Measurements from ENCODE around the gene SLC25A29.

DNA sequence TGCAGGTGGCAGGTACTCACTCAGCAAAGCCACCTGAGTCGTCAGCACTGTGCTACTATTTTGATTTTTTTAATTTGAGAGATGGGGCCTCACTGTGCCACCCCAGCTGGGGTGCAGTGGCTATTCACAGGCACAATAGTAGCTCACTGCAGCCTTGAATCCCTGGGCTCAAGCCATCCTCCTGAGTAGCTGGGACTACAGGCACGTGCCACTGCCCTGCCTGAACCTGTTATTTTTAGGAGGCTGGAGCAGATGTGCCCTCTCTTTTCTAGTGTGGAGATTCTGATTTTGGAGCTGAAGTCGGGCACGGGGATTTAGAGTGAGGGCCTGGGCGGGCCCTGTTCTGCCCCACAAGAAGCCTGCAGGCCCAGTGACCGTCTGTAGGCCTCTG is 34.2 kb upstream of the SLC25A29 start:
- TF ChIP-seq, protein P1, sequence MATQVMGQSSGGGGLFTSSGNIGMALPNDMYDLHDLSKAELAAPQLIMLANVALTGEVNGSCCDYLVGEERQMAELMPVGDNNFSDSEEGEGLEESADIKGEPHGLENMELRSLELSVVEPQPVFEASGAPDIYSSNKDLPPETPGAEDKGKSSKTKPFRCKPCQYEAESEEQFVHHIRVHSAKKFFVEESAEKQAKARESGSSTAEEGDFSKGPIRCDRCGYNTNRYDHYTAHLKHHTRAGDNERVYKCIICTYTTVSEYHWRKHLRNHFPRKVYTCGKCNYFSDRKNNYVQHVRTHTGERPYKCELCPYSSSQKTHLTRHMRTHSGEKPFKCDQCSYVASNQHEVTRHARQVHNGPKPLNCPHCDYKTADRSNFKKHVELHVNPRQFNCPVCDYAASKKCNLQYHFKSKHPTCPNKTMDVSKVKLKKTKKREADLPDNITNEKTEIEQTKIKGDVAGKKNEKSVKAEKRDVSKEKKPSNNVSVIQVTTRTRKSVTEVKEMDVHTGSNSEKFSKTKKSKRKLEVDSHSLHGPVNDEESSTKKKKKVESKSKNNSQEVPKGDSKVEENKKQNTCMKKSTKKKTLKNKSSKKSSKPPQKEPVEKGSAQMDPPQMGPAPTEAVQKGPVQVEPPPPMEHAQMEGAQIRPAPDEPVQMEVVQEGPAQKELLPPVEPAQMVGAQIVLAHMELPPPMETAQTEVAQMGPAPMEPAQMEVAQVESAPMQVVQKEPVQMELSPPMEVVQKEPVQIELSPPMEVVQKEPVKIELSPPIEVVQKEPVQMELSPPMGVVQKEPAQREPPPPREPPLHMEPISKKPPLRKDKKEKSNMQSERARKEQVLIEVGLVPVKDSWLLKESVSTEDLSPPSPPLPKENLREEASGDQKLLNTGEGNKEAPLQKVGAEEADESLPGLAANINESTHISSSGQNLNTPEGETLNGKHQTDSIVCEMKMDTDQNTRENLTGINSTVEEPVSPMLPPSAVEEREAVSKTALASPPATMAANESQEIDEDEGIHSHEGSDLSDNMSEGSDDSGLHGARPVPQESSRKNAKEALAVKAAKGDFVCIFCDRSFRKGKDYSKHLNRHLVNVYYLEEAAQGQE (IDR thresholded peaks at IDR 0.05; ENCODE audit: insufficient read depth in 1 of 2, low read depth in 2 of 2, low read length in 2 of 2) = no peak
- TF ChIP-seq POLR2AphosphoS5 (IDR thresholded peaks at IDR 0.05; ENCODE audit: low read depth, low read length) (no peak), SIN3A (IDR thresholded peaks at IDR 0.05; ENCODE audit: borderline replicate concordance, insufficient read depth, low read length) (no peak), FOXP2 (optimal IDR thresholded peaks at IDR 0.05; ENCODE audit: borderline replicate concordance, extremely low read depth, extremely low read length, insufficient read depth) (no peak)
